GM12878 (cell line): ENCODE results near the gene STXBP3. TPM values are rescaled to one million over a fixed set of nuclear protein-coding genes. Genes with fewer than 3 reads are reported as not detected.

Experiments
- ATAC-seq: fragments of 200-7000 bp; cut with Tn5 transposase; 3 replicates; pipeline ENCODE4 v1.9.1; 2020; ENCODE audit warnings: mild to moderate bottlenecking, moderate library complexity
- BruUV-seq: library from RNA; stranded (reverse); fragments of 400-500 nt; replicated peaks from 2 replicates; lab custom pipeline; 2021; lab: Mats Ljungman, UMichigan
- CTCF ChIA-PET: fragments of 300-600 bp; sonication (Branson Sonifier 250); formaldehyde crosslinking; extraction: SDS; loops from one replicate; lab custom pipeline; 2021; ENCODE audit warnings: inconsistent platforms; lab: Yijun Ruan, JAX
- POLR2A ChIA-PET: fragments of 350-600 bp; formaldehyde crosslinking; extraction: SDS; loops from one replicate; lab custom pipeline; 2021; ENCODE audit warnings: inconsistent platforms; lab: Charles Lee
- RAD21 ChIA-PET: fragments of 300-600 bp; sonication (Branson Sonifier 250); formaldehyde crosslinking; loops from one replicate; lab custom pipeline; 2023; ENCODE audit warnings: antibody characterized with exemption; ENCODE audit not compliant: unreplicated experiment; lab: Charles Lee
- SMC1A ChIA-PET: fragments of 300-600 bp; sonication (Branson Sonifier 250); formaldehyde crosslinking; loops from one replicate; lab custom pipeline; 2023; ENCODE audit not compliant: unreplicated experiment, uncharacterized antibody; lab: Charles Lee
- DNase-seq: peaks from one replicate; pipeline ENCODE4 v3.0.0-alpha.2; 2011; ENCODE audit warnings: low read depth, low spot score
- FAIRE-seq: peaks from 3 replicates; lab custom pipeline; 2011; peaks lifted over from hg19 to GRCh38; lab: Jason Lieb, UNC
- H2AFZ ChIP-seq: 2 replicates; pipeline ENCODE4 v1.6.0; 2011; ENCODE audit warnings: low read depth, low read length, control low read depth; ENCODE audit not compliant: control insufficient read depth
- H3K27ac ChIP-seq: 2 replicates; pipeline ENCODE4 v1.5.1; 2011; ENCODE audit warnings: control low read depth; ENCODE audit not compliant: control insufficient read depth, insufficient read depth
- H3K27me3 ChIP-seq, 2 experiments: replicated peaks in 1 of 2; 2 replicates each; pipeline versions ENCODE4 v1.6.0 to v1.6.1; 2011; ENCODE audit warnings: low read length in 1 of 2; ENCODE audit not compliant: control insufficient read depth in 2 of 2, insufficient read depth in 2 of 2
- H3K36me3 ChIP-seq, 2 experiments: 2 replicates each; pipeline ENCODE4 v1.5.1; 2011; ENCODE audit warnings: low read length in 1 of 2; ENCODE audit not compliant: control insufficient read depth in 2 of 2, insufficient read depth in 2 of 2
- H3K4me1 ChIP-seq: 2 replicates; pipeline ENCODE4 v1.6.1; 2011; ENCODE audit warnings: mild to moderate bottlenecking, low read length, moderate library complexity, mixed read lengths; ENCODE audit not compliant: control insufficient read depth, insufficient read depth
- H3K4me2 ChIP-seq: 2 replicates; pipeline ENCODE4 v1.6.0; 2011; ENCODE audit warnings: control low read depth; ENCODE audit not compliant: control insufficient read depth, insufficient read depth
- H3K4me3 ChIP-seq: fragments of 200-600 bp; sonication (generic); 2 replicates; pipeline ENCODE4 v1.5.1; 2016
- H3K79me2 ChIP-seq: 2 replicates; pipeline ENCODE4 v1.6.0; 2011; ENCODE audit warnings: low read length; ENCODE audit not compliant: control insufficient read depth, insufficient read depth
- H3K9ac ChIP-seq: 2 replicates; pipeline ENCODE4 v1.8.0; 2011; ENCODE audit warnings: low read length, control low read depth, mixed read lengths; ENCODE audit not compliant: control insufficient read depth, insufficient read depth
- H3K9me3 ChIP-seq: replicated peaks from 3 replicates; pipeline ENCODE4 v1.5.1; 2011; ENCODE audit warnings: mild to moderate bottlenecking, low read length; ENCODE audit not compliant: control insufficient read depth, insufficient read depth
- H4K20me1 ChIP-seq: 2 replicates; pipeline ENCODE4 v1.6.0; 2011; ENCODE audit not compliant: control insufficient read depth, insufficient read depth
- CEBPZ ChIP-seq: fragments of 150-350 bp; IDR thresholded peaks from 2 replicates; pipeline ENCODE4 v1.6.1; 2016; ENCODE audit warnings: low read depth, low read length
- CREB1 ChIP-seq: IDR thresholded peaks from 2 replicates; pipeline ENCODE4 v1.6.1; 2012; ENCODE audit warnings: low read depth, mild to moderate bottlenecking, inconsistent platforms
- HDAC6 ChIP-seq: fragments of 200-600 bp; sonication (generic); IDR thresholded peaks from one replicate; pipeline ENCODE4 v1.8.0; 2017; ENCODE audit warnings: antibody characterized with exemption; ENCODE audit not compliant: unreplicated experiment
- POLR2AphosphoS2 ChIP-seq: IDR thresholded peaks from 2 replicates; pipeline ENCODE4 v1.6.1; 2011; ENCODE audit warnings: low read depth, mild to moderate bottlenecking, low read length, improper control_type of control experiment, moderate library complexity
- RCOR1 ChIP-seq: conservative IDR thresholded peaks from 2 replicates; pipeline ENCODE4 v1.6.1; 2012; ENCODE audit warnings: low read depth, low read length, improper control_type of control experiment
- STAT1 ChIP-seq: fragments of 450-650 bp; conservative IDR thresholded peaks from 2 replicates; pipeline ENCODE4 v1.6.1; 2014; ENCODE audit warnings: antibody characterized with exemption, mild to moderate bottlenecking
- WGBS: methylation state at CpG from one replicate; pipeline ENCODE4 v1.1.6; 2016; ENCODE audit warnings: low lambda C conversion rate; ENCODE audit not compliant: insufficient replicate concordance, insufficient coverage; ENCODE audit errors: missing lambda C conversion rate; 5-methylcytosine and 5-hydroxymethylcytosine counted together
- in situ Hi-C: fragments of 300-500 bp; cut with MboI; formaldehyde crosslinking; loops from 9 replicates; pipeline ENCODE4 v1.14.3; 2018; ENCODE audit warnings: mixed read lengths
- intact Hi-C: fragments of 100-400 bp; cut with micrococcal nuclease; formaldehyde crosslinking; loops from one replicate; pipeline ENCODE4 v1.14.2; 2022; ENCODE audit not compliant: unreplicated experiment
- polyA plus RNA-seq, 11 experiments: library from polyadenylated mRNA; depleted of rRNA in 4 of 11; unstranded in 6 of 11; stranded (reverse) in 5 of 11; fragments of >200 nt; fragmentation: Nextera tagmentation in 4 of 11; fragmentation: Illumina TruSeq in 1 of 11; extraction: Ambion mirVana in 4 of 11; extraction: Trizol in 1 of 11; gene quantifications; 1 replicate in 1 of 11; 2 replicates in 10 of 11; pipeline versions ENCODE4 v1.2.1 to v1.2.3, GENCODE V29; 2011 to 2016; ENCODE audit warnings: inconsistent platforms in 2 of 11, missing spikeins in 2 of 11, low read depth in 1 of 11
- total RNA-seq, 4 experiments: library from RNA; depleted of rRNA in 3 of 4; stranded (reverse); fragments of >200 nt in 3 of 4; fragmentation: Illumina TruSeq in 1 of 4; extraction: Trizol in 1 of 4; gene quantifications; 2 replicates each; pipeline versions ENCODE4 v1.2.1 to v1.2.3, GENCODE V29; 2013 to 2021
- TF ChIP-seq, protein P1 (sequence below): fragments of 450-650 bp; IDR thresholded peaks from 2 replicates; pipeline ENCODE4 v1.6.1; 2018; ENCODE audit warnings: borderline replicate concordance, mild to moderate bottlenecking; ENCODE audit not compliant: partially characterized antibody
- TF ChIP-seq, protein P2 (sequence below): IDR thresholded peaks from 2 replicates; pipeline ENCODE4 v1.6.1; 2012; ENCODE audit warnings: improper control_type of control experiment, low read depth, low read length; ENCODE audit not compliant: insufficient replicate concordance

Gene STXBP3
- total and polyA plus RNA-seq, 10 of the 15 experiments (the other 5 are each of a cell fraction or from before 2014, with no cell fraction given): 19.6 to 35.1 (median 27.3) TPM

DNA sequence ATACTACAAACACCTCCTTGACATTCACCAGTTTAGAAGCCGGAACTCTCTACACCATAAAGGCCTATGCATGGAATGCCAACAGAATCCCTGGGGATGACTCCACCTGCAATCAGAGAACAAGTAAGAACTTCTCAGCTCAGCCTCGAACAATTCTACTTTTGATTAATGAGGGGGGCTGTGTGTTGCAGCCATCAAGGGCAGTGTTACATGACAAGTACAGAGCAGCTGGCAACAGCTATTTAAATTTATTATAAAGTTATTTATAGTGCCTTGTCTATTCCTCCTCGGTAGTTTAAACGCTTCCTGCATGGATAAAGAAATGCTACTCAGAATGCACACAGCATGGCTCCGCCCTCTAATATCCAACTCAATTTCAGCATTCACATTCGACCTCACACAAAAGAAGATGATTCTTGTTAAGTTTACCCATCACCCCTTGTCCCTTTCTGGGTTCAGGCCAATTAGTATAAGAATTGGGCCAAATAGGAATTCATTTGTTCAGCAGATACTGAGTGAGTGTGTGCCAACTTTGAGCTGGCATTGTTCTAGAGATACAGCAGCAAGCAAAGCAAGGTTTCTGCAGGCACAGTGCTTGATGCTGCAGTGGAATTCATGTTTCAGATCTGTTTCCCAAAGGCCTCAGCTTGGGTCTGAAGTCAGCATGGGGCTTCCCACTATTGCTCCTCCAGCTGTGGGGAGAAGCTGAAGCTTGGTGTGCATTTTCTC is 27.4 kb upstream of the STXBP3 start (continued):
- TF ChIP-seq CEBPZ (no peak), RCOR1 (no peak)

- BruUV-seq: no TSS peak
- H3K4me1 ChIP-seq: no peaks in the 10 kb centered on the region
- no peak overlapping the region for H3K9ac ChIP-seq
- no peaks in the 10 kb centered on the region for H3K79me2 ChIP-seq
- ChIA-PET CTCF (interaction anchor here (1.1 to 1.4 kb wide), 3 partner anchors 11 to 207 kb away, joined by 3 to 5 read pairs (median 3); no protein-coding TSS in a partner anchor), SMC1A (no interaction called here), POLR2A (no interaction called here), RAD21 (no interaction called here)
- FAIRE-seq: no peak
- no peaks in the 10 kb centered on the region for H4K20me1 ChIP-seq
- ATAC-seq: no peak
- no peak overlapping the region for H2AFZ ChIP-seq
- H3K4me3 ChIP-seq: no peak overlapping the region
- DNase-seq: no peak
- 17% methylated on average over 8 of the region's 8 CpGs for WGBS
- intact Hi-C loops: no loop called here
- H3K36me3 ChIP-seq: no peaks in the 10 kb centered on the region
- in situ Hi-C loops: no loop called here
- H3K27me3 ChIP-seq: peaks cover 0 to 2% of the 10 kb centered on the region in 2 experiments; a peak in 2 of 4 replicates
- no peaks in the 10 kb centered on the region for H3K9me3 ChIP-seq
- no peak overlapping the region for H3K4me2 ChIP-seq
- no peak overlapping the region for H3K27ac ChIP-seq
- TF ChIP-seq STAT1 (no peak), HDAC6 (no peak), POLR2AphosphoS2 (no peak), CREB1 (no peak)
- TF ChIP-seq, protein P1, sequence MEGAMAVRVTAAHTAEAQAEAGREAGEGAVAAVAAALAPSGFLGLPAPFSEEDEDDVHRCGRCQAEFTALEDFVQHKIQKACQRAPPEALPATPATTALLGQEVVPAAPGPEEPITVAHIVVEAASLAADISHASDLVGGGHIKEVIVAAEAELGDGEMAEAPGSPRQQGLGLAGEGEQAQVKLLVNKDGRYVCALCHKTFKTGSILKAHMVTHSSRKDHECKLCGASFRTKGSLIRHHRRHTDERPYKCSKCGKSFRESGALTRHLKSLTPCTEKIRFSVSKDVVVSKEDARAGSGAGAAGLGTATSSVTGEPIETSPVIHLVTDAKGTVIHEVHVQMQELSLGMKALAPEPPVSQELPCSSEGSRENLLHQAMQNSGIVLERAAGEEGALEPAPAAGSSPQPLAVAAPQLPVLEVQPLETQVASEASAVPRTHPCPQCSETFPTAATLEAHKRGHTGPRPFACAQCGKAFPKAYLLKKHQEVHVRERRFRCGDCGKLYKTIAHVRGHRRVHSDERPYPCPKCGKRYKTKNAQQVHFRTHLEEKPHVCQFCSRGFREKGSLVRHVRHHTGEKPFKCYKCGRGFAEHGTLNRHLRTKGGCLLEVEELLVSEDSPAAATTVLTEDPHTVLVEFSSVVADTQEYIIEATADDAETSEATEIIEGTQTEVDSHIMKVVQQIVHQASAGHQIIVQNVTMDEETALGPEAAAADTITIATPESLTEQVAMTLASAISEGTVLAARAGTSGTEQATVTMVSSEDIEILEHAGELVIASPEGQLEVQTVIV: no peak
- TF ChIP-seq, protein P2, sequence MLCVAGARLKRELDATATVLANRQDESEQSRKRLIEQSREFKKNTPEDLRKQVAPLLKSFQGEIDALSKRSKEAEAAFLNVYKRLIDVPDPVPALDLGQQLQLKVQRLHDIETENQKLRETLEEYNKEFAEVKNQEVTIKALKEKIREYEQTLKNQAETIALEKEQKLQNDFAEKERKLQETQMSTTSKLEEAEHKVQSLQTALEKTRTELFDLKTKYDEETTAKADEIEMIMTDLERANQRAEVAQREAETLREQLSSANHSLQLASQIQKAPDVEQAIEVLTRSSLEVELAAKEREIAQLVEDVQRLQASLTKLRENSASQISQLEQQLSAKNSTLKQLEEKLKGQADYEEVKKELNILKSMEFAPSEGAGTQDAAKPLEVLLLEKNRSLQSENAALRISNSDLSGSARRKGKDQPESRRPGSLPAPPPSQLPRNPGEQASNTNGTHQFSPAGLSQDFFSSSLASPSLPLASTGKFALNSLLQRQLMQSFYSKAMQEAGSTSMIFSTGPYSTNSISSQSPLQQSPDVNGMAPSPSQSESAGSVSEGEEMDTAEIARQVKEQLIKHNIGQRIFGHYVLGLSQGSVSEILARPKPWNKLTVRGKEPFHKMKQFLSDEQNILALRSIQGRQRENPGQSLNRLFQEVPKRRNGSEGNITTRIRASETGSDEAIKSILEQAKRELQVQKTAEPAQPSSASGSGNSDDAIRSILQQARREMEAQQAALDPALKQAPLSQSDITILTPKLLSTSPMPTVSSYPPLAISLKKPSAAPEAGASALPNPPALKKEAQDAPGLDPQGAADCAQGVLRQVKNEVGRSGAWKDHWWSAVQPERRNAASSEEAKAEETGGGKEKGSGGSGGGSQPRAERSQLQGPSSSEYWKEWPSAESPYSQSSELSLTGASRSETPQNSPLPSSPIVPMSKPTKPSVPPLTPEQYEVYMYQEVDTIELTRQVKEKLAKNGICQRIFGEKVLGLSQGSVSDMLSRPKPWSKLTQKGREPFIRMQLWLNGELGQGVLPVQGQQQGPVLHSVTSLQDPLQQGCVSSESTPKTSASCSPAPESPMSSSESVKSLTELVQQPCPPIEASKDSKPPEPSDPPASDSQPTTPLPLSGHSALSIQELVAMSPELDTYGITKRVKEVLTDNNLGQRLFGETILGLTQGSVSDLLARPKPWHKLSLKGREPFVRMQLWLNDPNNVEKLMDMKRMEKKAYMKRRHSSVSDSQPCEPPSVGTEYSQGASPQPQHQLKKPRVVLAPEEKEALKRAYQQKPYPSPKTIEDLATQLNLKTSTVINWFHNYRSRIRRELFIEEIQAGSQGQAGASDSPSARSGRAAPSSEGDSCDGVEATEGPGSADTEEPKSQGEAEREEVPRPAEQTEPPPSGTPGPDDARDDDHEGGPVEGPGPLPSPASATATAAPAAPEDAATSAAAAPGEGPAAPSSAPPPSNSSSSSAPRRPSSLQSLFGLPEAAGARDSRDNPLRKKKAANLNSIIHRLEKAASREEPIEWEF: no peak
Observed at GRCh38 chr1:108719656-108720435, 26.6 kb upstream of the STXBP3 start.
